Activated CD8-positive, alpha-beta T cell treated with anti-CD3 and anti-CD28 coated beads for 36 hours (primary cell): Measurements from ENCODE around the gene IGF2BP3. TPM values are rescaled to one million over a fixed set of nuclear protein-coding genes. Genes with fewer than 3 reads are reported as not detected.

ENCODE experiments used
- ATAC-seq: fragments of 200-7000 bp; cut with Tn5 transposase; one replicate; pipeline ENCODE4 v1.10.0; 2021; ENCODE audit warnings: mild to moderate bottlenecking, moderate library complexity
- CTCF ChIA-PET: fragments of 350-600 bp; sonication (Branson Sonifier 250); formaldehyde crosslinking; loops from one replicate; lab custom pipeline; 2021; ENCODE audit warnings: antibody characterized with exemption; lab: Charles Lee
- POLR2A ChIA-PET: fragments of 350-600 bp; sonication (Branson Sonifier 250); formaldehyde crosslinking; loops from one replicate; lab custom pipeline; 2021; ENCODE audit warnings: antibody characterized with exemption; lab: Charles Lee
- DNase-seq: peaks from one replicate; pipeline ENCODE4 v3.0.0-alpha.2; 2020
- H3K27ac Mint-ChIP-seq: one replicate; pipeline ENCODE4 v1.8.0; 2021; ENCODE audit warnings: mild to moderate bottlenecking, mixed read lengths
- H3K27me3 Mint-ChIP-seq: one replicate; pipeline ENCODE4 v1.8.0; 2021; ENCODE audit warnings: mixed read lengths
- H3K36me3 Mint-ChIP-seq: one replicate; pipeline ENCODE4 v1.8.0; 2021; ENCODE audit warnings: low read depth, mixed read lengths
- H3K4me1 Mint-ChIP-seq: one replicate; pipeline ENCODE4 v1.8.0; 2021; ENCODE audit warnings: low read depth, mixed read lengths
- H3K4me3 Mint-ChIP-seq: one replicate; pipeline ENCODE4 v1.8.0; 2021; ENCODE audit warnings: mild to moderate bottlenecking, moderate library complexity, mixed read lengths
- H3K9me3 Mint-ChIP-seq: one replicate; pipeline ENCODE4 v1.8.0; 2021; ENCODE audit warnings: mixed read lengths
- CTCF ChIP-seq: fragments of 200-600 bp; IDR thresholded peaks from one replicate; pipeline ENCODE4 v1.8.0; 2022; ENCODE audit warnings: antibody characterized with exemption, mild to moderate bottlenecking
- intact Hi-C: fragments of 100-400 bp; cut with micrococcal nuclease; formaldehyde crosslinking; loops from one replicate; pipeline ENCODE4 v1.10.0; 2022
- total RNA-seq, 2 experiments: library from RNA; stranded (reverse); gene quantifications; one replicate each; pipeline ENCODE4 v1.2.3, GENCODE V29; 2021

IGF2BP3 gene
- total RNA-seq, 2 experiments from 2014 or later: 0.61 to 1.1 TPM

- H3K4me1 Mint-ChIP-seq: peaks cover 32% of the 10 kb centered on the region
- ChIA-PET CTCF (interaction anchor here (1.4 to 4.5 kb wide), 3 partner anchors 39 to 207 kb away, joined by 4 to 18 read pairs (median 6); no protein-coding TSS in a partner anchor), POLR2A (interaction anchor here (0.9 kb wide), 1 partner anchor 65 kb away, joined by 3 read pairs; no protein-coding TSS in a partner anchor)
- H3K36me3 Mint-ChIP-seq: no peaks in the 10 kb centered on the region
- H3K4me3 Mint-ChIP-seq: peak overlapping the region; percentile 76
- peaks cover 66% of the 10 kb centered on the region for H3K27me3 Mint-ChIP-seq
- H3K9me3 Mint-ChIP-seq: no peaks in the 10 kb centered on the region
- no peak for TF ChIP-seq CTCF
- ATAC-seq: peak; percentile 26
- intact Hi-C loops: loop anchor here (2.0 kb wide), 1 partner anchor 113 kb away; no protein-coding TSS in a partner anchor
- H3K27ac Mint-ChIP-seq: no peak overlapping the region
- peak; percentile 43 for DNase-seq
These were observed 936 bp downstream of the IGF2BP3 start for GRCh38 chr7:23469150-23469960.

GRCh38 chr7:23468526-23469149 is 1.7 kb downstream of the IGF2BP3 start:
- CTCF ChIA-PET: interaction anchor here (0.8 to 4.5 kb wide), 5 partner anchors 38 to 206 kb away, joined by 3 to 18 read pairs (median 6); no protein-coding TSS in a partner anchor
- peak; percentile 21 for DNase-seq
- Mint-ChIP-seq H3K4me3 (peak overlapping the region; percentile 61), H3K9me3 (no peaks in the 10 kb centered on the region), H3K4me1 (peaks cover 32% of the 10 kb centered on the region), H3K36me3 (no peaks in the 10 kb centered on the region), H3K27ac (no peak overlapping the region), H3K27me3 (peaks cover 68% of the 10 kb centered on the region)
- intact Hi-C loops: loop anchor here (2.0 kb wide), 1 partner anchor 112 kb away; no protein-coding TSS in a partner anchor
- POLR2A ChIA-PET: interaction anchor here (0.6 to 0.7 kb wide), 2 partner anchors 77 to 192 kb away, joined by 3 read pairs; no protein-coding TSS in a partner anchor
- TF ChIP-seq CTCF: no peak
- ATAC-seq: no peak

GRCh38 chr7:23467806-23468525 is 2.3 kb downstream of the IGF2BP3 start:
- no peak overlapping the region for H3K27ac Mint-ChIP-seq
- H3K36me3 Mint-ChIP-seq: no peaks in the 10 kb centered on the region
- ATAC-seq: peak; percentile 38
- peaks cover 31% of the 10 kb centered on the region for H3K4me1 Mint-ChIP-seq
- peaks cover 67% of the 10 kb centered on the region for H3K27me3 Mint-ChIP-seq
- intact Hi-C loops: loop anchor here (2.0 kb wide), 1 partner anchor 111 kb away; no protein-coding TSS in a partner anchor
- ChIA-PET POLR2A (interaction anchor here (0.6 to 1.2 kb wide), 4 partner anchors 22 to 192 kb away, joined by 3 read pairs; no protein-coding TSS in a partner anchor), CTCF (interaction anchor here (0.8 to 4.5 kb wide), 5 partner anchors 52 to 195 kb away, joined by 3 to 18 read pairs (median 5); no protein-coding TSS in a partner anchor)
- H3K4me3 Mint-ChIP-seq: peak overlapping the region; percentile 59
- TF ChIP-seq CTCF: no peak
- H3K9me3 Mint-ChIP-seq: no peaks in the 10 kb centered on the region
- DNase-seq: peak; percentile 61

GRCh38 chr7:23467291-23467805 is 2.9 kb downstream of the IGF2BP3 start:
- Mint-ChIP-seq H3K27me3 (peaks cover 65% of the 10 kb centered on the region), H3K4me3 (no peak overlapping the region), H3K4me1 (peaks cover 32% of the 10 kb centered on the region), H3K36me3 (no peaks in the 10 kb centered on the region), H3K9me3 (no peaks in the 10 kb centered on the region), H3K27ac (no peak overlapping the region)
- ChIA-PET CTCF (interaction anchor here (1.0 to 4.5 kb wide), 8 partner anchors 14 to 206 kb away, joined by 3 to 18 read pairs (median 4); no protein-coding TSS in a partner anchor), POLR2A (interaction anchor here (1.0 to 1.2 kb wide), 2 partner anchors 23 to 64 kb away, joined by 3 read pairs; no protein-coding TSS in a partner anchor)
- ATAC-seq (no peak), DNase-seq (no peak)
- TF ChIP-seq CTCF: no peak
- intact Hi-C loops: no loop called here
